Suprapubic skin (tissue), 3 donors: ENCODE measurements around the gene KLC4.

Source experiments
- POLR2A ChIP-seq, 2 donors: fragments of 450-650 bp; IDR thresholded peaks; one replicate each; pipeline ENCODE4 v1.6.1; 2017; ENCODE audit warnings: antibody characterized with exemption in 2 of 2, mild to moderate bottlenecking in 2 of 2, moderate library complexity in 2 of 2
- TF ChIP-seq, protein P1 (sequence below), 2 donors: fragments of 200-600 bp in 1 of 2; fragments of 450-650 bp in 1 of 2; sonication (generic) in 1 of 2; IDR thresholded peaks; one replicate each; pipeline ENCODE4 v1.5.1; 2016 to 2019; ENCODE audit warnings: antibody characterized with exemption in 2 of 2, mild to moderate bottlenecking in 1 of 2, moderate library complexity in 1 of 2

DNA sequence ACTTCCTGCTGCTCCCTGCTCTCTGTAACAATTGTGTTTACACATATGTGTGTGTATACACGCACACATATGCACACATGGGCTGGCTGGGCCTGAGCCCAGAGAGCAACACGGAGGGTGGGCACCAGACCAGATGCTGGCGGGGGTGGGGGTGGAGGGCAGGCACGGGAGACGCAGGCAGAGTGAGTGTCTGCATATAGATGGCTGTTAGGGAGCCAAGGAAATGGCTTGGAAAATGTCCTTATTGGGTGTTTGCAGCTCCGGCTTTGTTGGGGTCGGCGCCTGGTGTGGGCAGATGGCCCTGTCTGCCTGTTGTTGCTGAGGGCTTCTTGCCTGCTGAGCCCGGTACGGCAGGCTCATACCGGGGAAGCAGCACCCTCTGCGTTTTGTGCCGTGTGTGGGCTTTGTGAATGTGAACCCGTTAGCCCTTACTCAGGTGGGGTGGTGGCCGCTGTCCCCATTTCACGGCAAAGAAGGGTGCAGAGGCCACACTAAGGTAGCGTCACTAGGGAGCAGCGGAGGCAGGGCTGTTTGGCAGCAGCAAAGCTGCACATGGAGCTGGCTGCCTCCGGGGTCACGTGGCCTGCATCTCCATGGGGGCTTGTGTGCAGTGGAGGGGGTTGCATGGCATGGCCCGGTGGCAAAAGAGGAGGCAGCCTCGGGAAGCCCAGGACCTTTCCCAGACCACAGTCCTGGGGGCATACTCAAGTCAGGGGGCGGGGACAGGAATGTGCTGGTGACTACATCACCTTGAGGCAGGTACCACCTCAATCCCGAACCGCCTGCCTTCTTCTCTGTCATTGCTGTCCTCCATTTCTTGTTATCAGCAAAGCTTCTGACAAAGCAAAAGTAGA, 64.3 kb downstream of the KLC4 start:
- TF ChIP-seq, protein P1, sequence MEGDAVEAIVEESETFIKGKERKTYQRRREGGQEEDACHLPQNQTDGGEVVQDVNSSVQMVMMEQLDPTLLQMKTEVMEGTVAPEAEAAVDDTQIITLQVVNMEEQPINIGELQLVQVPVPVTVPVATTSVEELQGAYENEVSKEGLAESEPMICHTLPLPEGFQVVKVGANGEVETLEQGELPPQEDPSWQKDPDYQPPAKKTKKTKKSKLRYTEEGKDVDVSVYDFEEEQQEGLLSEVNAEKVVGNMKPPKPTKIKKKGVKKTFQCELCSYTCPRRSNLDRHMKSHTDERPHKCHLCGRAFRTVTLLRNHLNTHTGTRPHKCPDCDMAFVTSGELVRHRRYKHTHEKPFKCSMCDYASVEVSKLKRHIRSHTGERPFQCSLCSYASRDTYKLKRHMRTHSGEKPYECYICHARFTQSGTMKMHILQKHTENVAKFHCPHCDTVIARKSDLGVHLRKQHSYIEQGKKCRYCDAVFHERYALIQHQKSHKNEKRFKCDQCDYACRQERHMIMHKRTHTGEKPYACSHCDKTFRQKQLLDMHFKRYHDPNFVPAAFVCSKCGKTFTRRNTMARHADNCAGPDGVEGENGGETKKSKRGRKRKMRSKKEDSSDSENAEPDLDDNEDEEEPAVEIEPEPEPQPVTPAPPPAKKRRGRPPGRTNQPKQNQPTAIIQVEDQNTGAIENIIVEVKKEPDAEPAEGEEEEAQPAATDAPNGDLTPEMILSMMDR (IDR thresholded peaks at IDR 0.05) = no peak
- TF ChIP-seq POLR2A (IDR thresholded peaks at IDR 0.05) = no peak
